Measurements from ENCODE around the gene P2RY6. TPM values are rescaled to one million over a fixed set of nuclear protein-coding genes. Genes with fewer than 3 reads are reported as not detected.

The P2RY6 gene
- total and polyA plus RNA-seq, 8 donors, result 0.29 to 2.9 (median 1.3) TPM; not detected in 3

DNA sequence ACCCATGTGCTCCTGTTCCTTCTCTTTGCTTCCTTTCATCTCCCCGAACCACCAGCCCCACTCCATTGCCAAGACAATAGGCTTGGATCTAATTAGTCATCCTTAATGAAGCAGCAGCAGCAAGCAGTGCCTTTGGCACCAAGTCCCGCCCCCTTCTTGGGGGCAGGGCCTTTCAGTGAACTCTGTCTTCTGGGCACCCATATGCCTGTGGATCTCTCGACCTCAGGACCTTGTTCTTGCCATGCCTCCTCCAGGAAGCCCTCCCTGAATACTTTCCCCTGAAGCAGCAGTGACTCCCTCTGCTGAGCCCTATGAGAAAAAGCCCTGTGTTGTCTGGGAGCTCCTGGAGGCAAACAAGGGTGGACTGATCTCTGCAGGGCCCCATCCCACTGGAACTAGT is 68.0 kb downstream of the P2RY6 start:
- TF ChIP-seq EP300 (IDR thresholded peaks at IDR 0.05) (no peak), POLR2A (IDR thresholded peaks at IDR 0.05) (no peak), POLR2AphosphoS5 (IDR thresholded peaks at IDR 0.05) (no peak)
- TF ChIP-seq, protein P1, sequence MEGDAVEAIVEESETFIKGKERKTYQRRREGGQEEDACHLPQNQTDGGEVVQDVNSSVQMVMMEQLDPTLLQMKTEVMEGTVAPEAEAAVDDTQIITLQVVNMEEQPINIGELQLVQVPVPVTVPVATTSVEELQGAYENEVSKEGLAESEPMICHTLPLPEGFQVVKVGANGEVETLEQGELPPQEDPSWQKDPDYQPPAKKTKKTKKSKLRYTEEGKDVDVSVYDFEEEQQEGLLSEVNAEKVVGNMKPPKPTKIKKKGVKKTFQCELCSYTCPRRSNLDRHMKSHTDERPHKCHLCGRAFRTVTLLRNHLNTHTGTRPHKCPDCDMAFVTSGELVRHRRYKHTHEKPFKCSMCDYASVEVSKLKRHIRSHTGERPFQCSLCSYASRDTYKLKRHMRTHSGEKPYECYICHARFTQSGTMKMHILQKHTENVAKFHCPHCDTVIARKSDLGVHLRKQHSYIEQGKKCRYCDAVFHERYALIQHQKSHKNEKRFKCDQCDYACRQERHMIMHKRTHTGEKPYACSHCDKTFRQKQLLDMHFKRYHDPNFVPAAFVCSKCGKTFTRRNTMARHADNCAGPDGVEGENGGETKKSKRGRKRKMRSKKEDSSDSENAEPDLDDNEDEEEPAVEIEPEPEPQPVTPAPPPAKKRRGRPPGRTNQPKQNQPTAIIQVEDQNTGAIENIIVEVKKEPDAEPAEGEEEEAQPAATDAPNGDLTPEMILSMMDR (IDR thresholded peaks at IDR 0.05), result no peak
- Histone ChIP-seq H3K36me3 (peaks cover 0 to 9% (median 0%) of the 10 kb centered on the region in 4 donors), H3K9me3 (no peaks in the 10 kb centered on the region), H3K27ac (peak overlapping the region in 1 of 5 donors; percentile 12), H3K27me3 (no peaks in the 10 kb centered on the region), H3K4me1 (peaks cover 30 to 75% (median 51%) of the 10 kb centered on the region in 4 donors), H3K4me3 (no peak overlapping the region)
- DNase-seq, result no peak
- intact Hi-C loops (cut with DNase I; ENCODE audit: low total_unique reads), result no loop called here
- 54 to 73% (median 69%) methylated on average over 3 of the region's 3 CpGs for WGBS, 5 donors

DNA sequence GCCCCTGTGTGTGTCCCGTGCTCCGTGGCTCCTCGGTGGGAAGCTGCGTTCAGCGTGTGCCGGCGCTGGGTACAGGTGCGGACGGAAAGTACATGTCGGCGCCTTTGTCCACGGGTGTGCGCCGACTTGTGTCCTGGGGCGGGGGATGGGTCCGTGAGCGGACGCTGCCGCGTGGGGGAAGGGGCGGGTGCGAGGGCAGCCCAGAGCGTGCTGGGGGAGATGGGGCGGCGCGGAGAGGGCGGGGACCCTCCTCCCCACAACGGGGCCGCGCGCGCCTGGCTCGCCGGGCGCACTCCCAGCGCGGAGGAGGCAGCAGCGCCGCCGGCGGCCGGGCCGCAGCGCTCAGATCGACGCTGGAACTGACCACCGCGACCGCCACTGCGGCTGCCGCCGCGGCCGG is 70.5 kb downstream of the P2RY6 start:
- Histone ChIP-seq H3K4me1 (peaks cover 25 to 74% (median 50%) of the 10 kb centered on the region in 4 donors), H3K27ac (peak overlapping the region in 2 of 5 donors; percentile 39 to 48), H3K4me3 (peak overlapping the region; percentile 42 to 49 (median 46)), H3K36me3 (peaks cover 0 to 11% (median 10%) of the 10 kb centered on the region in 4 donors), H3K27me3 (no peaks in the 10 kb centered on the region), H3K9me3 (no peaks in the 10 kb centered on the region)
- 13 to 41% (median 18%) methylated on average over 29 to 54 of the region's 54 CpGs for WGBS, 5 donors
- intact Hi-C loops (cut with DNase I; ENCODE audit: low total_unique reads), result no loop called here
- no peak for TF ChIP-seq EP300 (IDR thresholded peaks at IDR 0.05)
- TF ChIP-seq POLR2A (IDR thresholded peaks at IDR 0.05), result no peak
- no peak for TF ChIP-seq POLR2AphosphoS5 (IDR thresholded peaks at IDR 0.05)
- TF ChIP-seq, protein P1 (IDR thresholded peaks at IDR 0.05), result no peak
- DNase-seq, result peak in 1 of 2 donors; percentile 74

DNA sequence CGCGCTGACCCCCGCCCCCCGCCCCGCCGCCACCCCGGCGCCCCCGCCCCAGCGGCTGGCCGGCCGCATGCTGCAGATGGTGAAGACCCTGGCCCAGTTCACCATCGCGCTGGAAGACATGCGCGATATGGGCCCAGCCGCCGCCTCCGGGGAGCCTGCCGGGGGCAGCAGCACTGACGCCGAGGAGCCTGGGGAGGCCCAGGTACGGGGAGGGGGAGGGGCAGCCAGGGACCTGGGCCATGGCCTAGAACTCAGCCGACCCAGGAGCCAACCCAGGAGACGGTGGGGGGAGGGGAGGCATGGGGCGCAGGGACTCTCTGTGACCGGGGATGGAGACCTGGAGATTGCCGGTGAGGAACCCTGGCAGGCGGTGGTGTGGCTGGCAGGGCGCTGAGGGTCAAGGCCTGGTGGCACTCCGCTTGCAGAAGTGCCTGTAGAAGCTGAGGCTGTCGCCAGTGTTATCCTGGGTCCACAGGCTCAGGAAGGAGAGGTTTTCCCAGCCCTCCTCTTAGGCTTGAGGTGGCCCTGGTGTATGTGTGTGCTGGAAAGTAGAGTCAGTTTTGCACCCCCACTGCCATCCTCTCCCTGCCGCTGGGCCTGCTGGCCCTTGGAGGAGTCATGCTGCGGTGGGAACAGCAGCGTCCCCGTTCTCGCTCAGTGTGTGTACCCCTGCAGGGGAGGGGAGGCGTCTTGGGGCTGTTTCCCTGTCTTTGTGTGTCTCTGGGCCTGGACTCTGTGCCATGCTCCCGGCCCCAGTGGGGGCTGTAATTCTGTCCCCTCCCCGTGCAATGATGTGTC is 71.1 kb downstream of the P2RY6 start:
- DNase-seq, result peak in 1 of 2 donors; percentile 43
- peaks cover 0 to 17% (median 16%) of the 10 kb centered on the region in 4 donors for H3K36me3 ChIP-seq
- peaks cover 25 to 69% (median 46%) of the 10 kb centered on the region in 4 donors for H3K4me1 ChIP-seq
- peak overlapping the region in 2 of 5 donors; percentile 39 to 48 for H3K27ac ChIP-seq
- TF ChIP-seq EP300 (IDR thresholded peaks at IDR 0.05) (no peak), POLR2AphosphoS5 (IDR thresholded peaks at IDR 0.05) (no peak), POLR2A (IDR thresholded peaks at IDR 0.05) (no peak)
- TF ChIP-seq, protein P1 (IDR thresholded peaks at IDR 0.05), result no peak
- no peaks in the 10 kb centered on the region for H3K9me3 ChIP-seq
- no peaks in the 10 kb centered on the region for H3K27me3 ChIP-seq
- intact Hi-C loops (cut with DNase I; ENCODE audit: low total_unique reads), result no loop called here
- H3K4me3 ChIP-seq, result peak overlapping the region; percentile 42 to 49 (median 46)
- WGBS, 5 donors, result 36 to 55% (median 49%) methylated on average over 29 to 40 of the region's 40 CpGs

DNA sequence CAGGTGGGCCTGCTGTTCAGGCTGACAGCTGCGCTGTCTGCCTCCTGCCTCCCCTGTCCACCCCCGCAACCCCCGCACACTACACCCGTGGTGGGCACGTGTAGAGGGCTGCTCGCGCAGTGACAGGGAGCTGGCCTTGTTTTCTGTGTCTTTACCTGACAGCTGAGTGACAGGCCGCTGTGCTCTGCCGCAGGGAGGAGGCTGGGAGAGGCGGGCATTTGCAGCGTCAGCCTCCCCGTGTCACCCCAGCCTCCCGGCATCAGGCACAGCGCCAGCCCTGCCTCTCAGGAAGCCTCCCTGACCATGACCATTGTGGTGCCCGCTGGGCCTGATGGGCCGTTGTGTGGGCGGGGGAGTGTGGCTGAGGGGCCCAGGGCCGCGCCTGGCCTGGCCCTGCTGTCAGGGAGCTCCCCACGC is 72.1 kb downstream of the P2RY6 start:
- intact Hi-C loops (cut with DNase I; ENCODE audit: low total_unique reads), result no loop called here

More for the DNA sequence above, 72.1 kb downstream of the P2RY6 start:
- TF ChIP-seq, protein P1 (IDR thresholded peaks at IDR 0.05), result no peak
- TF ChIP-seq EP300 (IDR thresholded peaks at IDR 0.05) (no peak), POLR2AphosphoS5 (IDR thresholded peaks at IDR 0.05) (no peak), POLR2A (IDR thresholded peaks at IDR 0.05) (no peak)
- Histone ChIP-seq H3K4me3 (no peak overlapping the region), H3K36me3 (peaks cover 0 to 19% (median 18%) of the 10 kb centered on the region in 4 donors), H3K4me1 (peaks cover 25 to 60% (median 43%) of the 10 kb centered on the region in 4 donors), H3K27me3 (no peaks in the 10 kb centered on the region), H3K9me3 (no peaks in the 10 kb centered on the region), H3K27ac (peak overlapping the region in 1 of 5 donors; percentile 29)
- WGBS, 5 donors, result 60 to 82% (median 79%) methylated on average over 1 to 20 of the region's 20 CpGs
- DNase-seq, result peak in 1 of 2 donors; percentile 64

All from stomach (tissue), 9 donors.